ENCODE data around the gene DCLK2. TPM values are rescaled to one million over a fixed set of nuclear protein-coding genes. Genes with fewer than 3 reads are reported as not detected.

DCLK2 gene
- total RNA-seq, 1 experiment from 2014 or later: 1.2 TPM

- ChIA-PET CTCF (no interaction called here), POLR2A (ENCODE audit: unreplicated experiment) (no interaction called here)
- Histone ChIP-seq H4K20me1 (ENCODE audit: low read length) (no peaks in the 10 kb centered on the region), H3K9me3 (ENCODE audit: low read length) (no peaks in the 10 kb centered on the region), H2AFZ (ENCODE audit: low read length) (no peak overlapping the region), H3K27me3 (ENCODE audit: low read length) (no peaks in the 10 kb centered on the region), H3K79me2 (ENCODE audit: low read length) (no peaks in the 10 kb centered on the region), H3K4me3 (ENCODE audit: low read length) (no peak overlapping the region), H3K27ac (ENCODE audit: low read length) (no peak overlapping the region), H3K9me2 (replicated peaks; ENCODE audit: low read length) (no peaks in the 10 kb centered on the region), H3K4me1 (ENCODE audit: insufficient read depth, low read length) (no peaks in the 10 kb centered on the region), H3K4me2 (ENCODE audit: low read length) (no peak overlapping the region), H3K36me3 (ENCODE audit: low read depth, low read length) (no peaks in the 10 kb centered on the region), H3F3A (ENCODE audit: low read length, unreplicated experiment) (no peaks in the 10 kb centered on the region), H3K9ac (ENCODE audit: low read length) (no peak overlapping the region)
- TF ChIP-seq EZH2 (IDR thresholded peaks at IDR 0.05; ENCODE audit: low read length, unreplicated experiment): no peak
- no peak for TF ChIP-seq EZH2phosphoT487 (IDR thresholded peaks at IDR 0.05; ENCODE audit: borderline replicate concordance, low read length)
- no peak for TF ChIP-seq CTCF (conservative IDR thresholded peaks at IDR 0.05; ENCODE audit: low read depth, low read length)
- no TSS peak for BruUV-seq (replicated peaks)
- ATAC-seq (no peak), DNase-seq (no peak)
- intact Hi-C loops (cut with micrococcal nuclease): no loop called here
These were observed 211.6 kb downstream of the DCLK2 start for GRCh38 chr4:150289881-150290280.

- Histone ChIP-seq H3F3A (ENCODE audit: low read length, unreplicated experiment) (no peaks in the 10 kb centered on the region), H3K4me1 (ENCODE audit: insufficient read depth, low read length) (peaks cover 15% of the 10 kb centered on the region), H2AFZ (ENCODE audit: low read length) (no peak overlapping the region), H3K4me3 (ENCODE audit: low read length) (no peak overlapping the region), H3K27ac (ENCODE audit: low read length) (no peak overlapping the region), H3K9me3 (ENCODE audit: low read length) (no peaks in the 10 kb centered on the region), H3K79me2 (ENCODE audit: low read length) (no peaks in the 10 kb centered on the region), H3K27me3 (ENCODE audit: low read length) (no peaks in the 10 kb centered on the region), H4K20me1 (ENCODE audit: low read length) (no peaks in the 10 kb centered on the region), H3K4me2 (ENCODE audit: low read length) (no peak overlapping the region), H3K36me3 (ENCODE audit: low read depth, low read length) (no peaks in the 10 kb centered on the region), H3K9ac (ENCODE audit: low read length) (no peak overlapping the region), H3K9me2 (replicated peaks; ENCODE audit: low read length) (no peaks in the 10 kb centered on the region)
- DNase-seq (peak; percentile 76), ATAC-seq (0 out of 2 replicates have a peak, but pooled peaks have one; percentile 46)
- POLR2A ChIA-PET (ENCODE audit: unreplicated experiment): no interaction called here
- BruUV-seq (replicated peaks): no TSS peak
- TF ChIP-seq CTCF (conservative IDR thresholded peaks at IDR 0.05; ENCODE audit: low read depth, low read length) (peak; percentile 79), EZH2phosphoT487 (IDR thresholded peaks at IDR 0.05; ENCODE audit: borderline replicate concordance, low read length) (no peak), EZH2 (IDR thresholded peaks at IDR 0.05; ENCODE audit: low read length, unreplicated experiment) (no peak)
- intact Hi-C loops (cut with micrococcal nuclease): loop anchor here (2.0 kb wide), 2 partner anchors 51 to 569 kb away; no protein-coding TSS in a partner anchor
- CTCF ChIA-PET: no interaction called here
These were observed 219.7 kb downstream of the DCLK2 start for GRCh38 chr4:150297861-150298474.

GRCh38 chr4:150299816-150300215, 221.6 kb downstream of the DCLK2 start:
- TF ChIP-seq EZH2phosphoT487 (IDR thresholded peaks at IDR 0.05; ENCODE audit: borderline replicate concordance, low read length): no peak
- TF ChIP-seq CTCF (conservative IDR thresholded peaks at IDR 0.05; ENCODE audit: low read depth, low read length): no peak
- TF ChIP-seq EZH2 (IDR thresholded peaks at IDR 0.05; ENCODE audit: low read length, unreplicated experiment): no peak
- Histone ChIP-seq H3K36me3 (ENCODE audit: low read depth, low read length) (no peaks in the 10 kb centered on the region), H3K9ac (ENCODE audit: low read length) (no peak overlapping the region), H3K79me2 (ENCODE audit: low read length) (no peaks in the 10 kb centered on the region), H3K4me1 (ENCODE audit: insufficient read depth, low read length) (peaks cover 20% of the 10 kb centered on the region), H3F3A (ENCODE audit: low read length, unreplicated experiment) (no peaks in the 10 kb centered on the region), H2AFZ (ENCODE audit: low read length) (no peak overlapping the region), H3K9me2 (replicated peaks; ENCODE audit: low read length) (no peaks in the 10 kb centered on the region), H4K20me1 (ENCODE audit: low read length) (no peaks in the 10 kb centered on the region), H3K4me2 (ENCODE audit: low read length) (no peak overlapping the region), H3K9me3 (ENCODE audit: low read length) (no peaks in the 10 kb centered on the region), H3K27ac (ENCODE audit: low read length) (no peak overlapping the region), H3K27me3 (ENCODE audit: low read length) (no peaks in the 10 kb centered on the region), H3K4me3 (ENCODE audit: low read length) (no peak overlapping the region)
- ATAC-seq: no peak
- intact Hi-C loops (cut with micrococcal nuclease): loop anchor here (1.0 to 5.0 kb wide), 4 partner anchors 49 to 567 kb away; no protein-coding TSS in a partner anchor
- ChIA-PET CTCF (no interaction called here), POLR2A (ENCODE audit: unreplicated experiment) (no interaction called here)
- DNase-seq: no peak
- no TSS peak for BruUV-seq (replicated peaks)
